HepG2 (cell line): ENCODE results near the gene MTFP1. TPM values are rescaled to one million over a fixed set of nuclear protein-coding genes. Genes with fewer than 3 reads are reported as not detected.
A peak's percentile ranks its signal among the peaks of the same experiment; 100 is the strongest.

Experiments
- CEBPZ ChIP-seq: IDR thresholded peaks from 2 replicates; pipeline ENCODE4 v1.6.1; 2012; ENCODE audit warnings: low read length, improper control_type of control experiment
- CREM ChIP-seq, 2 experiments: sonication (generic) in 1 of 2; formaldehyde crosslinking in 1 of 2; IDR thresholded peaks; 2 replicates each; pipeline versions ENCODE4 v1.4.0 to v1.6.1; 2016 to 2020; ENCODE audit warnings: antibody characterized with exemption in 1 of 2, mild to moderate bottlenecking in 1 of 2, missing genetic modification reagents in 1 of 2
- DPF2 ChIP-seq: sonication (generic); formaldehyde crosslinking; IDR thresholded peaks from 2 replicates; pipeline ENCODE4 v1.4.0; 2020; ENCODE audit warnings: mild to moderate bottlenecking, low read depth, missing genetic modification reagents, borderline replicate concordance
- GABPA ChIP-seq, 2 experiments: IDR thresholded peaks; 2 replicates each; pipeline ENCODE4 v1.6.1; 2011 to 2016; ENCODE audit warnings: low read depth in 2 of 2, low read length in 1 of 2, missing biosample characterization in 1 of 2, missing genetic modification characterization in 1 of 2
- ISL2 ChIP-seq: sonication (generic); formaldehyde crosslinking; IDR thresholded peaks from 2 replicates; pipeline ENCODE4 v1.5.0; 2020; ENCODE audit warnings: missing genetic modification reagents
- PBX3 ChIP-seq: sonication (generic); formaldehyde crosslinking; IDR thresholded peaks from 2 replicates; pipeline ENCODE4 v1.8.1; 2023; ENCODE audit warnings: missing genetic modification reagents, inconsistent platforms, borderline replicate concordance
- RNF2 ChIP-seq: fragments of 450-650 bp; conservative IDR thresholded peaks from 2 replicates; pipeline ENCODE4 v1.6.1; 2016; ENCODE audit warnings: low read depth
- THAP11 ChIP-seq: IDR thresholded peaks from 2 replicates; pipeline ENCODE4 v1.6.1; 2016; ENCODE audit warnings: missing biosample characterization, missing genetic modification reagents
- TRIM22 ChIP-seq: fragments of 450-650 bp; IDR thresholded peaks from 2 replicates; pipeline ENCODE4 v1.6.1; 2017
- U2AF2 ChIP-seq: fragments of 200-400 bp; formaldehyde crosslinking; IDR thresholded peaks from 2 replicates; pipeline ENCODE4 v1.6.1; 2017; ENCODE audit warnings: low read depth, mild to moderate bottlenecking, low read length
- WIZ ChIP-seq: sonication (generic); formaldehyde crosslinking; IDR thresholded peaks from 2 replicates; pipeline ENCODE4 v1.5.1; 2020; ENCODE audit warnings: mild to moderate bottlenecking, missing genetic modification reagents
- ZHX2 ChIP-seq, 2 experiments: sonication (generic) in 1 of 2; formaldehyde crosslinking in 1 of 2; IDR thresholded peaks; 2 replicates each; pipeline versions ENCODE4 v1.6.1 to v1.9.0; 2014 to 2022; ENCODE audit warnings: antibody characterized with exemption in 1 of 2, borderline replicate concordance in 1 of 2, inconsistent platforms in 1 of 2, low read depth in 1 of 2, missing genetic modification reagents in 1 of 2
- polyA plus RNA-seq, 8 experiments: library from polyadenylated mRNA; depleted of rRNA in 3 of 8; stranded (reverse) in 7 of 8; unstranded in 1 of 8; fragments of >200 nt; fragmentation: Illumina TruSeq in 4 of 8; extraction: Trizol in 4 of 8; gene quantifications; 2 replicates each; pipeline versions ENCODE4 v1.2.1 to v1.2.3, GENCODE V29; 2011 to 2016; ENCODE audit warnings: low read depth in 4 of 8, missing spikeins in 1 of 8, mixed read lengths in 1 of 8; ENCODE audit not compliant: insufficient read depth in 1 of 8
- total RNA-seq, 5 experiments: library from RNA; depleted of rRNA; stranded (reverse); fragments of >200 nt; fragmentation: Illumina TruSeq; extraction: Trizol; gene quantifications; 2 replicates each; pipeline ENCODE4 v1.2.3, GENCODE V29; 2016; ENCODE audit warnings: low read depth in 1 of 5
- TF ChIP-seq, protein P1 (sequence below): IDR thresholded peaks from 2 replicates; pipeline ENCODE4 v1.6.1; 2018; ENCODE audit warnings: missing genetic modification reagents
- TF ChIP-seq, protein P2 (sequence below): sonication (generic); formaldehyde crosslinking; IDR thresholded peaks from 2 replicates; pipeline ENCODE4 v1.5.0; 2020; ENCODE audit warnings: mild to moderate bottlenecking, missing genetic modification reagents

Gene MTFP1
- total and polyA plus RNA-seq, 2 of the 13 experiments (the other 11 are each of a cell fraction or from before 2014, with no cell fraction given): 29.5 to 45.6 TPM

DNA sequence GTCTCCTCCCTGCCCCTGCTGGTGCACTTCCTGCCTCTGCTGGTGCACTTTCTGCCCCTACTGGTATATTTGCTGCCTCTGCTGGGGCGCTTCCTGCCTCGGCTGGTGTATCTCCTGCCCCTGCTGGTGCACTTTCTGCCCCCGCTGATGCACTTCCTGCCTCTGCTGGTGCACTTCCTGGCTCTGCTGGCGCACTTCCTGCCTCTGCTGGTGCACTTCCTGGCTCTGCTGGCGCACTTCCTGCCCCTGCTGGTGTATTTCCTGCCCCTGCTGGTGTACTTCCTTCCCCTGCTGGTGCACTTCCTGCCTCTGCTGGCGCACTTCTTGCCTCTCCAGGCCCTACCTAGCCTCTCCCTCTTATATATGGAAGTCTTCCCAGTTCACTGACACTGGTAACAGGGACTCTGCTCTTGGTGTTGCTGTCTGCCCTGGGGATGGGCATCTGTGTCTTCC lies 10.1 kb downstream of the MTFP1 start (continued):
- TF ChIP-seq CEBPZ (no peak), TRIM22 (no peak), WIZ (CRISPR knock-in tag) (no peak), RNF2 (no peak), THAP11 (CRISPR knock-in tag) (0 out of 2 replicates have a peak, but pooled peaks have one; percentile 43), U2AF2 (no peak), CREM (IDR thresholded peaks at IDR 0.05) (no peak), CREM (CRISPR knock-in tag; IDR thresholded peaks at IDR 0.05) (no peak), ISL2 (no peak), ZHX2 (IDR thresholded peaks at IDR 0.05; ENCODE audit: low read depth) (peak; percentile 94), ZHX2 (CRISPR knock-in tag; IDR thresholded peaks at IDR 0.05; ENCODE audit: borderline replicate concordance) (no peak), PBX3 (no peak), DPF2 (CRISPR knock-in tag) (no peak), GABPA (IDR thresholded peaks at IDR 0.05; ENCODE audit: low read depth, low read length) (peak; percentile 86), GABPA (CRISPR knock-in tag; IDR thresholded peaks at IDR 0.05; ENCODE audit: low read depth) (peak; percentile 98)
- TF ChIP-seq, protein P1, sequence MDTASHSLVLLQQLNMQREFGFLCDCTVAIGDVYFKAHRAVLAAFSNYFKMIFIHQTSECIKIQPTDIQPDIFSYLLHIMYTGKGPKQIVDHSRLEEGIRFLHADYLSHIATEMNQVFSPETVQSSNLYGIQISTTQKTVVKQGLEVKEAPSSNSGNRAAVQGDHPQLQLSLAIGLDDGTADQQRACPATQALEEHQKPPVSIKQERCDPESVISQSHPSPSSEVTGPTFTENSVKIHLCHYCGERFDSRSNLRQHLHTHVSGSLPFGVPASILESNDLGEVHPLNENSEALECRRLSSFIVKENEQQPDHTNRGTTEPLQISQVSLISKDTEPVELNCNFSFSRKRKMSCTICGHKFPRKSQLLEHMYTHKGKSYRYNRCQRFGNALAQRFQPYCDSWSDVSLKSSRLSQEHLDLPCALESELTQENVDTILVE: no peak
- TF ChIP-seq, protein P2, sequence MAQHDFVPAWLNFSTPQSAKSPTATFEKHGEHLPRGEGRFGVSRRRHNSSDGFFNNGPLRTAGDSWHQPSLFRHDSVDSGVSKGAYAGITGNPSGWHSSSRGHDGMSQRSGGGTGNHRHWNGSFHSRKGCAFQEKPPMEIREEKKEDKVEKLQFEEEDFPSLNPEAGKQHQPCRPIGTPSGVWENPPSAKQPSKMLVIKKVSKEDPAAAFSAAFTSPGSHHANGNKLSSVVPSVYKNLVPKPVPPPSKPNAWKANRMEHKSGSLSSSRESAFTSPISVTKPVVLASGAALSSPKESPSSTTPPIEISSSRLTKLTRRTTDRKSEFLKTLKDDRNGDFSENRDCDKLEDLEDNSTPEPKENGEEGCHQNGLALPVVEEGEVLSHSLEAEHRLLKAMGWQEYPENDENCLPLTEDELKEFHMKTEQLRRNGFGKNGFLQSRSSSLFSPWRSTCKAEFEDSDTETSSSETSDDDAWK: no peak
